ENCODE data around the gene BEGAIN.

GRCh38 chr14:100604709-100605108 lies 17.5 kb upstream of the BEGAIN start:
- TF ChIP-seq CTCF (IDR thresholded peaks at IDR 0.05): no peak
- TF ChIP-seq POLR2A (IDR thresholded peaks at IDR 0.05): no peak
